ENCODE results near the gene FOXL1.

Gene FOXL1

DNA sequence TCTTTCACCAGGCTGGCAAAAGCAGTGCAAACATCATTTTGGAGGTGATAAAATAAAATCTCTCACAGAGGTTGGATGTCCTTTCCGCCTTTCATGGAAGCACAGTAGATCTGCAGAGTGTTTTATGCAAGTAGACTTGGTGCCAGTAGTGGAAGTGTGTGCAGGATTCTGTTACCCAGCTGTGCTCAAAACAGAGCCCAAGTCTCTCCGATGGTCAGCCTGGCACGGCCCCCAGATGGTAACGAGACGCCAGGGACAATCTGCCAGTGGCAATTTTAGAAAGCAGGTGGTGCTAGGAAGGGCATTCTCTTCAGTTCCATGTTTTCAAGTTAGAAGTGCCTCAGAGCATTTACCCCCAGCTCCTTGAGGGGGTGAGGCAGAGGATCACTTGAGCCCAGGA, 21.8 kb upstream of the FOXL1 start:
- TF ChIP-seq, protein P1, sequence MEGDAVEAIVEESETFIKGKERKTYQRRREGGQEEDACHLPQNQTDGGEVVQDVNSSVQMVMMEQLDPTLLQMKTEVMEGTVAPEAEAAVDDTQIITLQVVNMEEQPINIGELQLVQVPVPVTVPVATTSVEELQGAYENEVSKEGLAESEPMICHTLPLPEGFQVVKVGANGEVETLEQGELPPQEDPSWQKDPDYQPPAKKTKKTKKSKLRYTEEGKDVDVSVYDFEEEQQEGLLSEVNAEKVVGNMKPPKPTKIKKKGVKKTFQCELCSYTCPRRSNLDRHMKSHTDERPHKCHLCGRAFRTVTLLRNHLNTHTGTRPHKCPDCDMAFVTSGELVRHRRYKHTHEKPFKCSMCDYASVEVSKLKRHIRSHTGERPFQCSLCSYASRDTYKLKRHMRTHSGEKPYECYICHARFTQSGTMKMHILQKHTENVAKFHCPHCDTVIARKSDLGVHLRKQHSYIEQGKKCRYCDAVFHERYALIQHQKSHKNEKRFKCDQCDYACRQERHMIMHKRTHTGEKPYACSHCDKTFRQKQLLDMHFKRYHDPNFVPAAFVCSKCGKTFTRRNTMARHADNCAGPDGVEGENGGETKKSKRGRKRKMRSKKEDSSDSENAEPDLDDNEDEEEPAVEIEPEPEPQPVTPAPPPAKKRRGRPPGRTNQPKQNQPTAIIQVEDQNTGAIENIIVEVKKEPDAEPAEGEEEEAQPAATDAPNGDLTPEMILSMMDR (IDR thresholded peaks at IDR 0.05) = no peak
- no peak for TF ChIP-seq ZFX (IDR thresholded peaks at IDR 0.05; ENCODE audit: borderline replicate concordance)
- no peak overlapping the region for H3K27ac ChIP-seq

DNA sequence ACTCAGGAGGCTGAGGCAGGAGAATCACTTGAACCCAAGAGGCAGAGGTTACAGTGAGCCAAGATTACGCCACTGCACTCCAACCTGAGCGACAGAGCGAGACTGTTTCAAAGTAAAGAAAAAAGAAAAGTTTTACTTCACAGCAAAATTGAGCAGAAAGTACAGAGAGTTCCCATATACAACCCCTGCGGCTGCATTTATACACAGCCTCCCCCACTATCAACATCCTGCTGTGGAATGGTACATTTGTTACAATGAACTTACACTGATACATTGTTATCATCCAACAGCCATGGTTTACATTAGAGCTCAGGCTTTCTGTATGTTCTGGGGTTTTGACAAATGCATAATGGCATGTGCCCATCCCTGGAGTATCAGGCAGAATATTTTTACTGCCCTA, 20.8 kb upstream of the FOXL1 start:
- TF ChIP-seq, protein P1 (IDR thresholded peaks at IDR 0.05) = no peak
- TF ChIP-seq ZFX (IDR thresholded peaks at IDR 0.05; ENCODE audit: borderline replicate concordance) = no peak
- no peak overlapping the region for H3K27ac ChIP-seq

DNA sequence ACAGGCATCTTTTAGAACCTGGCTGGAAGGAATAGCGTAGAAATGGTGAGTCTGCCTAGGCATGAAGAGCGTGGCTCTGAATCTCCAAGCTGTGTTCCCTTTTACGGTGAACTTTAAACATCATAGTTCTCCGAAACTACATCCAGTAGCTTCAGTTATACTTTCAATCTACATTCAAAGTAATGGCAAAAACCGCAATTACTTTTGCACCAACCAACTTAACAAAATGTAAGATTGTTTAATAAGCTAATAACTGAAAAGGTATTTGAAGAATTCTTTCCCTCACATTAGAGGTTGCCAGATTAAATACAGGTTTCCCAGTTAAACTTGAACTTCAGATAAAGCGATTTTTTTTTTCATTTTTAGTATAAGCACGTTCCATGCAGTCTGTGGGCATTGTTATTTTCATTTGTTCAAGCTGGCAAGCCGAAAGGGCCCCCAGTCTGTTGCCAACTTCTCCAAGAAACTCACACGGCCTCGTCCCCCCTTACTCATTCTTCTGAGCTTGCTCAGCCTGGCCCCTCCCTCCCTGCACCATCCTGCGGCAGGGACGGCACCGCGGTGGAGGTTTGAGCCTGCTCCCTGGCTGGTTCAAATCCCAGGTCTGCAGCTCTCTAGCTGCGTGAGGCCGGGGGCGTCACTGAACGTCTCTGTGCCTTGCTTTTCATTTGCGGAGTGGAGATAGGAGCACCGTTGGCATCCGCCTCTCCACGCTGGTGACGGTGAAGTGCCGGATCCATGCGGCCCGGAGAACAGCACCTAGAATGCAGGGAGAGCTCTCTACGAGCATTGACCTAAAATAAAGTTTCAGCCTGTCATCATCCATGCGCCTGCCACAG, 19.8 kb upstream of the FOXL1 start:
- H3K27ac ChIP-seq = no peak overlapping the region
- TF ChIP-seq ZFX (IDR thresholded peaks at IDR 0.05; ENCODE audit: borderline replicate concordance) = no peak
- TF ChIP-seq, protein P1 (IDR thresholded peaks at IDR 0.05) = no peak

DNA sequence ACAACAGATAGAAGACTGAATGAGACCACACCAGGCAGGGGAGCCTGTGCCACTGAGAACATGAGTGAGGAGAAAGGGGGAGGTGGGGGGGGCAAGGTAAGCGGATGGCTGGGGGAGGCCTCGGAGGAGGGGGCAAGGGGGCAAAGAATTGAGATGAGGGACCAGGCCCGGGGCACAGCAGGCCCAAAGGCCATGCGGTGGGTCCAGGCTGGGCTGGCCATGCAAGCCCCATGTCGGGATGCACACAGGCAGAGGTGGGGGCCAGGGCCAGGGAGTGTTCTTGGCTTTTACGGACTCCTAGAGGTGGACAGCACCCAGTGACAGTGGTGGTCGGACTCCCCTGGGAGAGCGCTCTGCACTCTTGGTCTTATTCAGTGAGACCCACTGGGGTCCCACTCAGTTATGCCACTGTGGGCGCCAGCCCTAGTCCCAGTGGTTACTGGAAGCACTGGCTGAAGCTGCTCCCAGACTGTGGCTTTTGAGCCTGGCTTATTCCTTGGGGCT, 18.5 kb upstream of the FOXL1 start:
- no peak overlapping the region for H3K27ac ChIP-seq
- TF ChIP-seq, protein P1 (IDR thresholded peaks at IDR 0.05) = no peak
- TF ChIP-seq ZFX (IDR thresholded peaks at IDR 0.05; ENCODE audit: borderline replicate concordance) = no peak

DNA sequence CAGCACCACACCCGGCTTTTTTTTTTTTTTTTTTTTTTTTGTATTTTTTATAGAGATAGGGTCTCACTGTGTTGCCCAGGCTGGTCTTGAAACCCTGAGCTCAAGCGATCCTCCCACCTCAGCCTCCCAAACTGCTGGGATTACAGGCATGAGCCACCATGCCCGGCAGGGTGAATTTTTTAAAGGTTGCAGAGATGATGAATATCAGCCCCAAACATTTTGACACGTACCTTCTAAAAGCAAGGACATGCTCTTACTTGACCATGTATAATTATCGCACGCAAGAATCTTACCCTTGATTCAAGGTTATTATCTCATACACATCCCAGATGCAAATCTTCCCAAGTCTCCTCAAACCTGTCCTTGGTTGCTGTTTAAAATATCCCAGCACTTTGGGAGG, 16.0 kb upstream of the FOXL1 start:
- no peak for TF ChIP-seq ZFX (IDR thresholded peaks at IDR 0.05; ENCODE audit: borderline replicate concordance)
- TF ChIP-seq, protein P1 (IDR thresholded peaks at IDR 0.05) = no peak

DNA sequence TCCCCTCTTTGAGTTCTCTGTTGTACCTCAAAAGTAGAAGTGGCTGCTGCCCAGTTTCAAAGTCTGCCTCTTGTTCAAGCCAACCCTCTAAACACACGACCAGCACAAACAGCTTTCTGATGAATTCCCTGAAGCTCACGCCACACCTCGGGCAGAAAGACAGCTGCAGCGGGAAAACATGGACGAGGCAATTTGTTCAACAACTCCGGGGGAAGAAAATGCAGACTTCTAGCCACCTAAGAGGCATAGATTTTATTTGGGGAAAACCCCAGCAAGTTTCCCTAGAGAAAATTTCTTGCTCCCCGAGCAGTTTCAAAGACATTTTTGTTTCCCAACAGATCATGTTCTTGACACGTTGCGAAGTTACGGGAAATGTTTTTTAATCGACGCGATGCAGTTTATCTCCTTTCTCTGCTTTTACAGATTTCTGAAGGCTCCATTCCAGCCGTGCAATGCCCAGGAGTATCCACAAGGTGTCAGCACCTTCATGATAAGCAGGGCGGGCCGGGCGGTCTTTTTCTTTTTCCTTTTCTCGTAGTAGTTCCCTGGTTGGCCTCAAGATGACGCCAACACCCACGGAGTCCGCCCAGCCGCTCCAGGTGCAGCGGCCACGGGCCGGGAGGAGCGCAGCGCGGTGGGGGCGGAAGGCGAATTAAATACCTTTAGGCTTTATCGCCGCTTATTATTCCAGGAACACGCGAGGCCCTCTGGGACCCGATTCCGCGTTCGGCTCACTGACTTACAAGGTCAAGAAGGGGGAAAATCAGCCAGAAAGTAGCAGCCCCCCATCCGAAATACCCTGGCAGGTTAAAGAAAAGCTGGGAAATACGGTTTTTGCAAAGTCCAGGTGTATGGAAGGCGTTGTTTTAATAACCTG, 14.6 kb upstream of the FOXL1 start:
- TF ChIP-seq, protein P1 (IDR thresholded peaks at IDR 0.05) = peak; percentile 100
- TF ChIP-seq ZFX (IDR thresholded peaks at IDR 0.05; ENCODE audit: borderline replicate concordance) = no peak
- H3K27ac ChIP-seq = no peak overlapping the region

More for the DNA sequence above, 16.0 kb upstream of the FOXL1 start:
- no peak overlapping the region for H3K27ac ChIP-seq
